Activated T-cell treated with anti-CD3 and anti-CD28 coated beads, Interleukin-2, amount 50 U/mL, for 48 hours (primary cell): ENCODE data around the gene TET2.

Source experiments
- DNase-seq, 2 experiments: peaks; one replicate each; pipeline ENCODE4 v3.0.0-alpha.2; 2020

The TET2 gene

DNA sequence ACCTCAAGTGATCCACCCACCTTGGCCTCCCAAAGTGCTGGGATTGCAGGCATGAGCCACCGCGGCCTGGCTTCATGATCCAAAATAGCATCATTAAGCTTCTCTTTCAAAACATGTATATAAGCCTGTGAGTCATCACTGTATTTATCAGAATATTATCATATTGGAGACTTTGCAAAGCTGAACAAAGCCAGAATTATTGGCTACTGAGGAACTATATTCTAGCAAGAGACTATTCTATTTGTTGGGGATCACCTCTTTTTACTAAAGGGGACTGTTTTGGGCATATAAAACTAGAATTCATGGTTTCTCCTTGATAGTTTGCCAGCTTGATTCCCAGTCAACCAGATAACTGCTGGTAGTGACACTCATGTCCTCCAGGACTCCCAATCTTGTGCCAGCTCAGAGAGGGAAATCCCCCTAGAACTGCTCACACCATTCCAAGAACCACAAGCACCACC is 40.1 kb downstream of the TET2 start:
- no peak for DNase-seq

DNA sequence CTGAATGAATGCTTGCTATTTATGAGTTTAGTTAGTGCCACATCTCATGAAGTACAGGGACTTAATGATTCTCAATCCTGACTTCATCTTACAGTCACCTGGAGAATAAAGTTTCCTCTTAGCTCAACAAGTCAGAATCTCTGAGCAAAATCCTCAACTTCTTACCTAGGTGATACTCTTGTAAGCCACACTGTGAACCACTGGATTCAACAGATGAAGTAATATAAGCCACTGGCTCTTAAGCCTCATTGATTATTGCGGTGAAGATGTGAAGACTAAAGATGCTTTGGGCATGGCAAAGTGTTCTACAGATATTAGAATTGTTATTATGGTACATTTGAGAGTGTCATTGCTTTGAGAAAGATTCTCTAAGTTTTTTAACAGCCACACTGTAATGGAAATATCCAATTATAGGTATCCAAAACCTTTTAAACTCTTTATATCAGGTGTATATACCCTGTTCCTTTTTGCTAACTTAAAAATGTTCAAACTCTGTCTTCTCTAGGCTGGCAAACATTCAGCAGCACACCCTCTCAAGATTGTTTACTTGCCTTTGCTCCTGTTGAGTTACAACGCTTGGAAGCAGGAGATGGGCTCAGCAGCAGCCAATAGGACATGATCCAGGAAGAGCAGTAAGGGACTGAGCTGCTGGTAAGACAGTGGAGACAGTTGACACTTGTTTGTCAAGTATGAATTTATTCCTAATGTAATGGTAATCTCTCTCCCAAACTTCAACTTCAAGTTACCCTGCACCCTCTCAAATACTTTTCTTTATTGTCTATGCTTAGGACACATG is 43.4 kb downstream of the TET2 start:
- no peak for DNase-seq

DNA sequence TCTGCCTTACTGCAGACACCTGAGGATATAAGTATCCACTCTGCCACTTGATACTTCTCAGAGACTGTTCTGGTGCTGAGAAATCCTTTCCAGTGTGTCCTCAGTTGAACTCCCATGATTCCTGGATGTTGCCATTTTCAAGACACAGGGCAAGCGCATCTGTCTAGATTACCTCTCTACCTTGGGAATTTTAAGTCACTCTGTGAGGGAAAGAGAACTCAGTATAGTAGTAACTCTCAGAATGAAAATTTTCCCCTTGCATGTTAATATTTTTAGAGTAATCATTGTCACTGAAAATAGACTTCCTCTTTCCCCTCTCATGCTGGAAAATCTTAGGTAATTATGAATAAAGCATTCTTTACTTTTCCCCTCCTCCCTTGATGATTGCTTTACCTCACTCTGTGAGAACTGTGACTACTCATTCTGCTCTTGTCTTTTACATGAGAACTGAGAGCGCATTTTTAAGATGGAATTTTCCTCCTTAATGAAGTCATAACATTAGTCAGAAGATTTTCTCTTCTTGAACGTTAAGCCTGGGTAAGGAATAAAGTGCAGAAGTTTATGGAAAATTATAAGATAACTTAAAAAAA is 45.0 kb downstream of the TET2 start:
- no peak for DNase-seq

DNA sequence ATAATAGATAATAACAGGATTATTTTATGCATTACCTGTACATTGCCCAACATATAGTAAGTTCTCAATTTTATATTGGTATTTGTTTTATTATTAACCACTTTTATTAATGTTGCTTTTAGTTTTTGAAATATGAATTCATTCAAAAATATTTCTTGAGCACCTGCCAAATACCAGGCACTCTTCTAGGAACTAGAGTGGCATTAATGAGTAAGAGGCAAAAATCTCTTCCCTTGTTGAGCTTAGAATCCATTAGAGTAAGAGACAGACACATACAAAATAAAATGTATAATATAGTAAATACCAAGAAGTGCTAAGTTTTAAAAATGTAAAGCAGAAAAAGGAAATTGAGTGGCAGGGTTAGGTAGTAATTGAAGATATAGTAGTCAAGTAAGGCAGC is 45.8 kb downstream of the TET2 start:
- DNase-seq: no peak

DNA sequence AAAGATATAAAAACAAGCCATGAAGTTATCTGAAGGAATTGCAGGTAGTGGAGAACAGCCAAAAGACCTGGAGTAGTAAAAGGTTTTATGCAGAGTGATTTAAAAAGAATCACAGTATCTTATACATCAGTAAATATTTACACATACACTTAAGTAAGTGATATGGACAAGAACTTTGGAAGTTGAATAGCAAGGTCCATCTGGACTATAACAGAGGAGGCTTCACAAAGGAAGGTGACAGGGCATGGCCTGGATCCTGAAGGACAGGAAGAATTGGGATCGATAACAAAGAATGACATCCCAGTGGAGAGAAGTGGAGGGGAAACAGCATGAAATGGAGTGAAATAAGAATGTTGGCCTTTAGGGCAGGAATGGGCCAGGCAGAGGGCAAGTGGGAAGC is 46.2 kb downstream of the TET2 start:
- DNase-seq: no peak

DNA sequence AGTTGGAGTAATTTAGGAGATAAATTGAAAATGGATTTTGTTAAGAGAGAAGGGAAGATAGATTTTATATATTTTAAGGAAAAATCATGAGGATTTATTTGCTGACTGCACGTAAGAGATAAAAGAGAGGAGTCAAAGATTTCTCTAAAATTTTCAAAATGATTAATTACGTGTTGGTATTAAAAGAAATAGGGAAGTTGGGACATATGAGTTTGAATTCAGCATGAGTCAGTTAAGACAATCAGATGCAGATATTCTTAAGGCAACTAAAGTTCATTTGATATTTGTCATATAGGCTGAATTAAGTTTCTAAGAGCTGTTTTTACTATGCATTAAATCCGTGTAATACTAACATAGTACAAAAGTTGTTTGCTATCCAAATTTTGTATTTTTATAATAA is 46.9 kb downstream of the TET2 start:
- DNase-seq: no peak

DNA sequence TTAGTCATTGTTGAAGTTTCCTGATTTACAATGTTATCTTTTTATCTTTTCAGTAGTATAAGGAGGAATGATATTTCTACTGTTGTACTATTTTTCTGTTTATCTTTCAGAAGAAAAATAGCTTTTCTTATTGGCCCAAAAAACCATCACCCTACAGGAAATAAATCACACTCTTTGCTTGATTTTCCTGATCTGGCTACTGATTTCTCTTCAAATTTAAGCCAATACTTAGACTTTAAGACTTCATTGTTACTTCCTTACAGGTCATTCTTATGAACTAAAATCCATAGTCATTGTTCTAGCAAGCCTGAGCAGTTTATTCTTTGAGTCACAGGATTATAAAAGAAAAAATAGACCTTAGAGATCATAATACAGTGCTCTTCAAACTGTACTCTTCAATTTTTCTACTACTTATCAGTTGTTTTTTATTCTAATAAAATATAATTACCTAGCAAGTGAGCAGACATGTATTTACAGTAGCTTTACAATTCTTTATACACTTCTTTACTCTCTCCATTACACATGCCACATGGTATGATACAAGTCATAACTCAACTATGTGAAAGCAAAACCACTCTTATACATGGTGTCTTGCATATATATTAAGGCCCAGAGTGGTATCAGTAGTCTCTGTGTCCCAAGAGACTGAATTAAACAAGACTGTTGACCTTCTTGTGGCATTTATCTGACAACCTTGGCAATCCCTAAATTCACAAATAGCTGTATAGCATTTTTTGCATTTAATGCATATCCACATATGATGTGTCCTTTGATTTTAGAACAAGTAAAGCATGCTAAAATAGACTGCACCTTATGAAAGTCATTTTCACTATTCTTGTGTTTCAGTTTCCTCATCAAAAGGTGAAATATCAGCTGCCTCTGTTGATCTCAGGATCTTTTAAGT is 47.9 kb downstream of the TET2 start:
- no peak for DNase-seq

DNA sequence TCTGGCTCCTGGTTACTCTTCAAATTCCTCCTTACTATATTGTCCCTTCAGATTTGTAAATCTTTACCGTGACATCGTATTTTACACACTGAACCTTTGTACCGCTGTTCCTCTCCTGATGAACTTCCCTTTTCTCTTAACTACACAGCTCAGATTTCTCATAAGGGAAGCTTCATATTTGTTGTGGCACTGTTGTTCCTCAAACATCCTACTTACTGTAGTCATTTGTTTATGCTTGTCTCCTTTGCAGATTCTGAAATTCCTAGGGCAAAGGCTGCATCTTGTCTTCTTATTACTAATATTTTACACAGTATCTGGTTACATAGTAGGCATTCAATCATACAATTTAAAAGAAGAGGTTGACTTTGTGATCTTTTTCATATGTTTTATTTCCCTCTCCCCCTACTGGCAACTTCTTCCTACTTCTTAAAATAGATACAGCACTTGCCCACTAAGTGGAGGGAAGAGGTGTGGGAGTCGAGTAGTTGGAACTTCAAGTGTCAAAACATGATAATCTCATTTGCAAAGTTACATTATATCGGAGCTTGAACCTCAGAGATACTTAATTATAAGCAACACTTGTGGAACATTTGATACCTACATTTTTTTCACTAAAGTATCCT is 50.0 kb downstream of the TET2 start:
- no peak for DNase-seq

DNA sequence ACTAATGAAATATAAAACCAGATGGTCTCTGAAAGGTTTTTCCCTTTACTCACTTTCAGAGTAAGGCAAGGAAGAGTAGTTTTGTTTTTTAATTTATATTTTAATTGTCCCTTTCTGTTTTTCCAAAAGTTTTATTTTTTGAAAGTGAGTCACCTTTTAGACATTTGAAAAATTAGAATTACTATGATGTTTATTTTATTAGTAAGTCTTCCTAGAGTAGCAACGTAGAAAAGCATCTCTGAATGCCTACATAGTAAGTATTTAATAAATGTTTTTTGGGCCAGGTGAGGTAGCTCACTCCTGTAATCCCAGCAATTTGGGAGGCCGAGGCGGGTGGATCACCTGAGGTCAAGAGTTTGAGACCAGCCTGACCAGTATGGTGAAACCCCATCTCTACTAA is 51.1 kb downstream of the TET2 start:
- no peak for DNase-seq

DNA sequence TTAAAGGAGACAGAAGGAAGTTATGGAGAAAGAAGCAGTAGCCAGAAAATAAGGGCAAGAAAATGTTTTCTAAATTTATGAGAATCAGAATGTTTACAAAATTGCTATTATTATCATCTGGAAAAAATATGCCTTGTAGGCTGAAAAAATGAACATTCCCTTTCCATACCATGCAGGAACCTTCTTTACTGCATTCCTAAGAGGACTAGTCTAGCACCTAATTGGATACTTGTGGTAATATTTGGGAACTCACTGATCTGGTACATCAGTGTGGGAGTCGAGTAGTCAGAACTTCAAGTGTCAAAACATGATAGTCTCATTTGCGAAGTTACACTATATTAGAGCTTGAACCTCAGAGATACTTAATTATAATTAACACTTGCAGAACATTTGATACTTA is 51.9 kb downstream of the TET2 start:
- no peak for DNase-seq

DNA sequence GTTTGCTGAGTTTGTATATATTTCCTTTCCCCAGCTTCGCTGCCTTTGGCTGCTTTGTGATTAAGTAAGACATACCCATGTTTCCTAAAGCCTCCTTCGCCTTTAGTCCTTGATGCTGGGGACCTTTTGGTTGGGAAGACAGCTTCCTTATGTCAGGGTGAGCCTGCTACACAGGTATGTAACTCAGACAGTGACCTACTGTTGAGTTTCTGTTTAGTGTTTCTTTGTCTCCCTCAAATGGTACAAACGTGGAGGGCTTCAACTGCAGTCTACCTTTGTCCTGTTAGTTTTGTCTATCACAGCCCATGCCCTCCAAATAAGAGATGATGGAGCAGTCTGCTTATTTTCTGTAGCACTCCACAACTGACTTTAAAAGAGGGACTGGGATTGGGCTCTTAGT is 59.5 kb downstream of the TET2 start:
- no peak for DNase-seq

DNA sequence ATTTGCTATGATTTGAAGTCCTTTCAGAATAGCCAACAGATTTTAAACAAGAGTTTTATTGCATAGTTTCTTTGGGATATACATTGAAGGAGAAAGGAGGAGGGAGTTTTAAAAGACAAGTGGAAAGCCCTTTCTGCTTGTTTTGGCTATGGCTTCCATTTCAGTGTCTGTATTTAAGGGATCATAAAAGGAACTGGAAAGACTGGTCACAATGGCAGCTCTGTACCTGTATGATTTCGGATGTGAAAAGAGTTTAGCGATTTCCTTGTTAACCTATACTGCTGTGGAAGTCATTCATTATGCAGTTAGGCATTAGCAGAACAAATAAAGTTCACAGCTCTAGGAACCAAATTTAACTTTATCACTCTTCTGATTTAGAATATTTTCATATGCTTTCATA is 60.7 kb downstream of the TET2 start:
- DNase-seq: no peak

DNA sequence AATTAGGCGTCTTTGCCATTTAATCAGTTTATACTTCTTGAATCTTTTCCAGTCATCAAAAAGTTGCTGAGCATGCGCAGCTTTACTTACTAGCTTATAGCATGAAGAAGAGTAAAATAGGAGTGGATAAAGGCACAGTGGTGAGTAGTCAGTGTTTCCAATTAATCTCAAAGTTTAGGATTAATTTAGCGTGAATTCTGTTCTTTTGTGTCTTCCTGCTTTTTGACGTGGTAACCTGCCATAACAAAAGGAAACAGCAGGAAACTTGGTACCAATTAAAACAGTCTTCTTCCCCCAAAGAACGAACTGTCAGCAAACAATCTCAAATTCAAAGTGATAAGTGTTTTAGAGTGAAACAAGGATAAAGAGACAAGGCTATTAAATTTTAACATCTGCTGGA is 61.9 kb downstream of the TET2 start:
- no peak for DNase-seq

DNA sequence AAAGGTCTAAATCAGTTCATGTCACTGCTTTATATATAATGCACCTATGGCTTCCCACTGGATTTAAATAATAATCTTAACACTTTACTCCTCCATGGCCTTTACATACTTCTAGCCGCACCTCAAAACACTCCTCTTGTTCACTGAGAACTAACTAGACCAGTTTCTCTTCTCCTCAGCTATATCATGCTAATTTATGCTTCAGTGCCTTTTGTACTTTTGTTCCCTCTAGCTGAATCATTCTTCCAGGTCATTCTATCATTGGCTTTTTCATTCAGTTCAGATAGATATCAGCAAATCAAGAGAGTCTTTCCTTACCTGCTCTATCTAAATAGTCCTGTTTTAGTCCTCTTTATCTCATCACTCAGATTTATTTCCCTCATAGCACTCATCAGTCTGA is 64.2 kb downstream of the TET2 start:
- no peak for DNase-seq

DNA sequence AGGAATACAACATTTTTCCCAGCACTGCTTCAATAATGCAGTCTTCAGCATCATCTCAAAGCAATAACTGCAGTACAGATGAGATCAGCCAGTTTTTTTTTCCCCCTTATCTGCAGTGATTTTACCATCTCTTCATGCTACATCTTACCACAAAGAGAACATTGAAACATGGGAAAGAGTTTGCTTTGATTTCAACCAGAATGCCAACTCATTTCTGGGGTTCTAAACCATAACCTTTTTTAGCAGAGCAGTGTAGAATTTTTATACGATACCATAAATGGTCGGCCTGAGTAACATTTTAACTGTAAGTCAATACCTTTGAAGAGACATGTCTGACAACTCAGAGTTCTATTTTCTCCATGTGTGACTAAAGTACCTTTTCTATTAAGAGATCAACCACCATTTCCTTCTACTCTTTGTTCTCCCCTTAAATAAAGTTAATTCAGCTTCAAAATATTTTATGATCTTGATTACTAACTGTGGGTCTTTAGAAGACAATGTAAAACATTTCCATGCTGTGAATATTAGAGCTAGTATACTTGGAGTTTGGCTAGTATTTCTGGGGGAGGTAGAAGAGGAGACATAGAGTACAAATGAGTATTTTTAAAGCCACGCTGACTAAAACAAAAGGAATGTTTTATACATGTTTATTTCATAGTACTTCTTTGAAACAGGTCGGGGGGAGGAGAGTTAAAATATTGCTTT is 69.1 kb downstream of the TET2 start:
- DNase-seq: no peak

DNA sequence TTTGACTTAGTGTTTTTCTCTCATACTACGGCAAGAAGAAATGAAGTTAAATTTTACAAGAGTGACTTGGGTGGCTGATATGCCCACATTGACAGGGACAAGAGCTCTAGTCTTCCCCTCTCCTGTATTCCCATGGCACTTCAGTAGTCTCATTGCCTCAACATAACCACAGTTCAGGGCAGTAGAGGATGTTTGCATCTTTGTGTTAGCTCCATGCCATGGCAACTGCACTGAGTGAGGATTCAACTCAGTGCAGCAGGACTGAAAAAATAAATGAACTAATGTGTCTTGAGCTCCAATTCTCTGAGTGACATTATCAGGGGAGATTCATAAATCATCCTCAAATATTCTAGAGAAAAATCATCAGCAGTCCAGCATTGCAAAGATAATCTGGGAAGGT is 78.8 kb downstream of the TET2 start:
- DNase-seq: no peak

DNA sequence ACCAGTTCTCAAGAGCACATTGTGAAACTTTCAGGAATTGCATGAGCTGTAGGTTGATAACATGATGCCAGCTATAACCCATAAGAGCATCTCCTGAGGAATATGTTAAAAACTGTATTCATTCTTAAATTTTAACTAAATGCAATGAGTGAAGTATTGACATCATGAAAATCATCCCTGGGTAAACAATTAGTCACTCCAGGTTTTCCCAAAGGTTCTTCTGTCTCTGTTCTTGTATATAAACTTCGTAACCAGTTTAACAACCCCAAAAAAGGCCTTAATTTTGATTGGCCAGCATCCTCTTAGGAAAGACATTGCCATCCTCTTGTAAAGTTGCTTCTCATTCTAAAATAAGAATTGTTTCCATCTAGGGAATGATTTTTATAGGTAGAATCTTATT is 80.4 kb downstream of the TET2 start:
- no peak for DNase-seq

DNA sequence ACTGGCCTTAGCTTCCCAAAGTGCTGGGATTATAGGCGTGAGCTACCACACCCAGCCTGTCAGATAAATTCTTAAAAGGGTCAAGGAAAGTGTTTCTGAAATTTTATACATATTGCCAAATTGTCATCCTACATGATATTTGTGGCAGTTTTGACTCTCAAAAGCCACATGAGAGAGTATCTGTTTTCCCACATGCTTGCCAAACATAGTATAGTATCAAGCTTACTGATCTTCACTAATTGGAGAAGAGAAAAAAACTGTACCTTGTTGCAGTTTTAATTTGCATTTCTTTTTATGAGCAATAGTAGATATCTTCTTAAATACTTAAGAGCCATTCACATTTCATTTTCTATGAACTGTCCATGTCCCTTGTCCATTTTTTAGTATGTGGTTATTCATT is 83.6 kb downstream of the TET2 start:
- no peak for DNase-seq

DNA sequence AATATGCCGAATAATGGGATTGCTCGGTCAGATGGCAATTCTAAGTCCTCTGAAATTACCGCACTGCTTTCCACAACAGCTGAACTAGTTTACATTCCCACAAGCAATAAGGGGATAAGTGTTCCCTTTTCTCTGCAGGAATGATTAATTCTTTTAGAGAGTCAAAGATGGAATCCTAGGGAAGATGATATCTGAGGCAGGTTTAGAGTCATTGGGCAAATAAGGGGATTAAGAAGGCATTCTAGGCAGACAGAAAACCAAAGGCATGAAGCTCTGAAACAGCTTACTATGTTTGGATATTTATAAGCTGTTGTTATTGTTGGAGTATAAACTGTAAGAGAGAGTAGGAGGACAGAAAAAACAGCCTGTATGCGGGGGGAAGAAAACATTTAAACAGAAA is 85.7 kb downstream of the TET2 start:
- DNase-seq: no peak

DNA sequence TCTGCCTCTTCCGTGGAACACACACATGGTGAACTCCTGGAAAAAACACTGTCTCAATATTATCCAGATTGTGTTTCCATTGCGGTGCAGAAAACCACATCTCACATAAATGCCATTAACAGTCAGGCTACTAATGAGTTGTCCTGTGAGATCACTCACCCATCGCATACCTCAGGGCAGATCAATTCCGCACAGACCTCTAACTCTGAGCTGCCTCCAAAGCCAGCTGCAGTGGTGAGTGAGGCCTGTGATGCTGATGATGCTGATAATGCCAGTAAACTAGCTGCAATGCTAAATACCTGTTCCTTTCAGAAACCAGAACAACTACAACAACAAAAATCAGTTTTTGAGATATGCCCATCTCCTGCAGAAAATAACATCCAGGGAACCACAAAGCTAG is 87.9 kb downstream of the TET2 start:
- DNase-seq: no peak

DNA sequence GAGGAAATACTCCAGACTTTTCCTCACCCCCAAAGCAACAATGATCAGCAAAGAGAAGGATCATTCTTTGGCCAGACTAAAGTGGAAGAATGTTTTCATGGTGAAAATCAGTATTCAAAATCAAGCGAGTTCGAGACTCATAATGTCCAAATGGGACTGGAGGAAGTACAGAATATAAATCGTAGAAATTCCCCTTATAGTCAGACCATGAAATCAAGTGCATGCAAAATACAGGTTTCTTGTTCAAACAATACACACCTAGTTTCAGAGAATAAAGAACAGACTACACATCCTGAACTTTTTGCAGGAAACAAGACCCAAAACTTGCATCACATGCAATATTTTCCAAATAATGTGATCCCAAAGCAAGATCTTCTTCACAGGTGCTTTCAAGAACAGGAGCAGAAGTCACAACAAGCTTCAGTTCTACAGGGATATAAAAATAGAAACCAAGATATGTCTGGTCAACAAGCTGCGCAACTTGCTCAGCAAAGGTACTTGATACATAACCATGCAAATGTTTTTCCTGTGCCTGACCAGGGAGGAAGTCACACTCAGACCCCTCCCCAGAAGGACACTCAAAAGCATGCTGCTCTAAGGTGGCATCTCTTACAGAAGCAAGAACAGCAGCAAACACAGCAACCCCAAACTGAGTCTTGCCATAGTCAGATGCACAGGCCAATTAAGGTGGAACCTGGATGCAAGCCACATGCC is 89.7 kb downstream of the TET2 start:
- no peak for DNase-seq

DNA sequence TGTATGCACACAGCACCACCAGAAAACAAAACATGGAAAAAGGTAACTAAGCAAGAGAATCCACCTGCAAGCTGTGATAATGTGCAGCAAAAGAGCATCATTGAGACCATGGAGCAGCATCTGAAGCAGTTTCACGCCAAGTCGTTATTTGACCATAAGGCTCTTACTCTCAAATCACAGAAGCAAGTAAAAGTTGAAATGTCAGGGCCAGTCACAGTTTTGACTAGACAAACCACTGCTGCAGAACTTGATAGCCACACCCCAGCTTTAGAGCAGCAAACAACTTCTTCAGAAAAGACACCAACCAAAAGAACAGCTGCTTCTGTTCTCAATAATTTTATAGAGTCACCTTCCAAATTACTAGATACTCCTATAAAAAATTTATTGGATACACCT is 90.2 kb downstream of the TET2 start:
- DNase-seq: no peak
